ENCODE results near the gene RMDN3. TPM values are rescaled to one million over a fixed set of nuclear protein-coding genes. Genes with fewer than 3 reads are reported as not detected.

The RMDN3 gene
- total and polyA plus RNA-seq, 7 donors, result 7.9 to 32.7 (median 21.4) TPM

DNA sequence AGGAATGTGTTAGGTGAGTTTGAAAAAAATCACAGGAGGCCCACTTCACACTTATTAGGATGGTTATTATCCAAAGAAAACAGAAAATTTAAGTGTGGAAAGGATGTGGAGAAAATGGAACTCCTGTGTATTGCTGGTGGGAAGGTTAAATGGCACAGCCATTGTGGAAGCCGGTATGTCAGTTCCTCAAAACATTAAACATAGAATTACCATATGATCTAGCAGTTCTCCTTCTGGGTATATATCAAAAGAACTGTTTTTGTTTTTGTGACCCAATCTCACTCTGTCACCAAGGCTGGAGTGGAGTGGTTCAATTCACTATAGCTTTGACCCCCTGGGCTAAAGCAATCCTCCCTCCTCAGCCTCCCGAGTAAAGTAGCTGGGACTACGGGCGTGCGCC is 41.5 kb upstream of the RMDN3 start:
- 91 to 95% methylated on average over 5 of the region's 5 CpGs for WGBS, 2 donors
- Histone ChIP-seq H3K4me1 (peaks cover 0 to 4% (median 0%) of the 10 kb centered on the region in 4 donors), H3K9me3 (no peaks in the 10 kb centered on the region), H3K4me3 (no peak overlapping the region), H3K27ac (no peak overlapping the region), H3K36me3 (peaks cover 0 to 16% (median 1%) of the 10 kb centered on the region in 4 donors), H3K27me3 (no peaks in the 10 kb centered on the region)
- TF ChIP-seq EP300 (IDR thresholded peaks at IDR 0.05) (no peak), POLR2AphosphoS5 (IDR thresholded peaks at IDR 0.05) (no peak), POLR2A (IDR thresholded peaks at IDR 0.05) (no peak)
- TF ChIP-seq, protein P1, sequence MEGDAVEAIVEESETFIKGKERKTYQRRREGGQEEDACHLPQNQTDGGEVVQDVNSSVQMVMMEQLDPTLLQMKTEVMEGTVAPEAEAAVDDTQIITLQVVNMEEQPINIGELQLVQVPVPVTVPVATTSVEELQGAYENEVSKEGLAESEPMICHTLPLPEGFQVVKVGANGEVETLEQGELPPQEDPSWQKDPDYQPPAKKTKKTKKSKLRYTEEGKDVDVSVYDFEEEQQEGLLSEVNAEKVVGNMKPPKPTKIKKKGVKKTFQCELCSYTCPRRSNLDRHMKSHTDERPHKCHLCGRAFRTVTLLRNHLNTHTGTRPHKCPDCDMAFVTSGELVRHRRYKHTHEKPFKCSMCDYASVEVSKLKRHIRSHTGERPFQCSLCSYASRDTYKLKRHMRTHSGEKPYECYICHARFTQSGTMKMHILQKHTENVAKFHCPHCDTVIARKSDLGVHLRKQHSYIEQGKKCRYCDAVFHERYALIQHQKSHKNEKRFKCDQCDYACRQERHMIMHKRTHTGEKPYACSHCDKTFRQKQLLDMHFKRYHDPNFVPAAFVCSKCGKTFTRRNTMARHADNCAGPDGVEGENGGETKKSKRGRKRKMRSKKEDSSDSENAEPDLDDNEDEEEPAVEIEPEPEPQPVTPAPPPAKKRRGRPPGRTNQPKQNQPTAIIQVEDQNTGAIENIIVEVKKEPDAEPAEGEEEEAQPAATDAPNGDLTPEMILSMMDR (IDR thresholded peaks at IDR 0.05), result no peak
- DNase-seq, result no peak
- intact Hi-C loops (cut with DNase I), result no loop called here

DNA sequence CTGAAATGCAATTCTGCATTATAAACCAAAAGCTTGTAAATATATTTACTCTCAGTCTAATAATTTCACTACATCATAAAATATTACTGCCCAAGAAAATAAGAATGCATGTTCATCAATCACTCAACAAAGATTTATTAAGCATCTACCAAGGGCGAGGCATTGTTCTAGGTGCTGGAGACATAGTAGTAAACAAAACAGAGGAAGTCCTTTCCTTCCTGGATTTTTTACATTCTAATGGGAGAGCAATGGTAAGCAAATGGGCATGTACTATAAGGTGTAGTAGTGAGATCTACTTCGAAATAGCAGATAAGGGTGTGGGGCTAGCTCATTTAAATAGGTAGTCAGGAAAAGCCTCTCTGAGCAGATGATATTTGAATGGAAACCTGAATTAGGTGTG is 41.0 kb upstream of the RMDN3 start:
- H3K27ac ChIP-seq, result no peak overlapping the region
- 66 to 80% methylated on average over 2 of the region's 2 CpGs for WGBS, 2 donors

DNA sequence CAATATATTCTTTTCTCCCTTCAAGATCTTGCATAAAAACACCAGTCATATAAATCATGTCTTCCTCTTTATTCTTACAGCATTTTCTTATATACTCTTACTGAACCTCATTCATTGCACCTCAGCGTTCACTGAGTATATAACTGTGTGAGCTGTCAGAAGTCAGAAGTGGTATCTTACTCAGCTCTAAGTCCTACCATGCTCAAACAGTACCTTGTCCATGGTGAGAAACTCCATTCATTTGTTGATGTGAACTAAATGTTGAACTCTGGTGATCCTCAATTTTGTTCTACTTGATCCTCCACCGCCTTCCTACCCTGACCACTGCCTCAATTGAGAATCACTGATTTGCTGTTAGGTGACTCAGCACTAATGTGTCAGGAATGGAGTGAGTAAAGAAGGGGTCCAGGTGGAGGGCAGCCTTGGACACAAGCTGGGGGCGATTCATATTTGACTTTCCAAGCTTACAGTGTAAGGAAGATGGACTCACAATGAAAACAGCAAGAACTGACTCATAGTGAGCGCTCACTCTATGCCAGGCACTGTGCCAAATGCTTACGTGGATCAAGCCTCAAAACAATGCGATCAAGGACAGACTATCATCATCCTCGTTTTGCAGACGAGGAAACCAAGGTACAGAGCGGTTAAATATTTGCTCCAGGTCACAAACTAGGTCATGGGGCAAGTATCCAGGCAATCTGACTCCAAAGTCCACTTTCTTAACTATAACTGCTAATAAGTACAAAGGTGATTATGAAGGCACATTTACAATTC is 38.3 kb upstream of the RMDN3 start:
- TF ChIP-seq, protein P1 (IDR thresholded peaks at IDR 0.05), result no peak
- TF ChIP-seq POLR2AphosphoS5 (IDR thresholded peaks at IDR 0.05) (no peak), EP300 (IDR thresholded peaks at IDR 0.05) (no peak), POLR2A (IDR thresholded peaks at IDR 0.05) (no peak)
- DNase-seq, result no peak
- Histone ChIP-seq H3K27ac (no peak overlapping the region), H3K27me3 (no peaks in the 10 kb centered on the region), H3K36me3 (peaks cover 0 to 21% (median 1%) of the 10 kb centered on the region in 4 donors), H3K9me3 (no peaks in the 10 kb centered on the region), H3K4me1 (peaks cover 0 to 4% (median 0%) of the 10 kb centered on the region in 4 donors), H3K4me3 (no peak overlapping the region)
- WGBS, 2 donors, result 28 to 77% methylated on average over 9 of the region's 9 CpGs
- intact Hi-C loops (cut with DNase I), result no loop called here

More for the DNA sequence above, 41.0 kb upstream of the RMDN3 start:
- Histone ChIP-seq H3K4me1 (peaks cover 0 to 4% (median 0%) of the 10 kb centered on the region in 4 donors), H3K27me3 (no peaks in the 10 kb centered on the region), H3K4me3 (no peak overlapping the region), H3K9me3 (no peaks in the 10 kb centered on the region), H3K36me3 (peaks cover 0 to 21% (median 1%) of the 10 kb centered on the region in 4 donors)
- no peak for DNase-seq
- TF ChIP-seq POLR2A (IDR thresholded peaks at IDR 0.05) (no peak), EP300 (IDR thresholded peaks at IDR 0.05) (no peak)
- TF ChIP-seq, protein P1 (IDR thresholded peaks at IDR 0.05), result no peak
- intact Hi-C loops (cut with DNase I), result no loop called here

DNA sequence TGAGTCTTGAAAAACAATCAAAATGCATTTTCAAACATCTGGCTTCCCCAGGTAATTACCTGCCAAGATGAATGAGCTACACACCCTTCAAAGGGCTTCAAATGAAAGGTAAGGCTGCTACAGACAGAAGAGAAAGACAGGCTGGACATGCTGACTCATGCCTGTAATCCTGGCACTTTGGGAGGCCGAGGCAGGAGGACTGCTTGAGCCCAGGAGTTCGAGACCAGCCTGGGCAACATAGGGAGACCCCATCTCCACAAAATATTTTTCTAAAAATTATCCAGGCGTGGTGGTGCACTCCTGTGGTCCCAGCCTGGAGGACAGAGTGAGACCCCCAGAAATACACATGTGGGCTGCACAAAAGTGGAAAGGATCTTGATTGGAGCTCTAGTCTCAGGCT is 37.3 kb upstream of the RMDN3 start:
- H3K4me3 ChIP-seq, result no peak overlapping the region
- 80% methylated on average over 3 of the region's 3 CpGs for WGBS, 2 donors
- peaks cover 0 to 20% (median 1%) of the 10 kb centered on the region in 4 donors for H3K36me3 ChIP-seq
- no peak for DNase-seq
- H3K27me3 ChIP-seq, result no peaks in the 10 kb centered on the region
- peaks cover 0 to 4% (median 1%) of the 10 kb centered on the region in 4 donors for H3K4me1 ChIP-seq
- H3K27ac ChIP-seq, result no peak overlapping the region
- intact Hi-C loops (cut with DNase I), result no loop called here
- no peak for TF ChIP-seq POLR2AphosphoS5 (IDR thresholded peaks at IDR 0.05)
- no peak for TF ChIP-seq EP300 (IDR thresholded peaks at IDR 0.05)
- no peak for TF ChIP-seq POLR2A (IDR thresholded peaks at IDR 0.05)
- TF ChIP-seq, protein P1 (IDR thresholded peaks at IDR 0.05), result no peak
- no peaks in the 10 kb centered on the region for H3K9me3 ChIP-seq
